HG03196 (cell line): ENCODE measurements around the gene FNDC3B.
"Not testable (repeated sequence)": the region's sequence is repeated elsewhere in the genome, so short reads cannot be mapped to it uniquely, and the experiment has no call there.

Experiments
- ATAC-seq: cut with Tn5 transposase; IDR thresholded peaks from one replicate; pipeline ENCODE4 v1.9.1; 2021; ENCODE audit not compliant: unreplicated experiment

Gene FNDC3B

DNA sequence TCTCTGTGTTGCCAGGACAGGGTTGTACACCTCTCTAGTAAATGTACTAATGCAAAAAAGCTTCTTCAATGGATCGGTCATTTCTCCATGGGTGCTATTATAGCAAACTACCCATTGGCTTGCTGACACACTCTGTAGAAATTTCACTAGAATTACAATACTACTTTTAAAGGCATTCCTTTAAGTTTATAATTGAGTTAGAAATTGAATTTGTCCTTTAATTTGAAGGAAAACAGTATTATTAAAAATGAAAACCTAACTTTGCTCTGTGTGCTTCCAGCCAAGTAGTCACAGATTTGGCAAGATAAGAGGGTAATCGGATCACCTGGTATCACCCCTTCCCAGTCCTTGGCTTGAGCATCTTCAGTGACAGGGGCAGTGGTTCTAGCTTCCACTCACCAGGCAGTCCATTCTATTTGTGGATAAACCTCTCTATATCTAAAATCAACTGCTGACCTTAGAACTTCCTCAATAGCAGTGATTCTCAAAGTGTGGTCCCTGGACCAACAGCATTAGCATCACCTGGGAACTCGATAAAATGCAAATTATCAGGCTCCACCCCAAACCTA, 315.6 kb downstream of the FNDC3B start:
- no peak for ATAC-seq

DNA sequence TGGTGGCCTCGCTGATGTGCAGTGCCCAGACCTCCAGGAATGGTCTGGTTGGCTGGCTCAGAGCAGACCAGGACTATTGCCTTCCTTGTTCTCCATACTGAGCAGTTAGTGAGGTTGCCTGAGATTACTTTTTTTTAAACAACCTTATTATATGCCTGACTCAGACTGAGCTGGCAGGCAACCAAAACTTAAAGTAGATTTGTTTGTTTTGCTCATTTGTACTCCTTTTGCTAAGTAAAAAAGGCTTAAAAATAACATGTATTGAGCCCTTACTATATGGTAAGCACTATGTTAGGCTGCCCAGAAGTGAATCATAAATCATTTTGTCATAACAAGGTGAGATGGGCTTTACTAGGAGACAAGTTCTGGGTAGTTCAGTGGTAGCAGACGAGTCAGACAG, 316.5 kb downstream of the FNDC3B start:
- no peak for ATAC-seq

- ATAC-seq, result no peak
These were observed 317.0 kb downstream of the FNDC3B start for GRCh38 chr3:172356427-172356826.

GRCh38 chr3:172357850-172358754, 318.7 kb downstream of the FNDC3B start:
- ATAC-seq, result no peak

GRCh38 chr3:172359231-172359630, 319.9 kb downstream of the FNDC3B start:
- ATAC-seq, result no peak

DNA sequence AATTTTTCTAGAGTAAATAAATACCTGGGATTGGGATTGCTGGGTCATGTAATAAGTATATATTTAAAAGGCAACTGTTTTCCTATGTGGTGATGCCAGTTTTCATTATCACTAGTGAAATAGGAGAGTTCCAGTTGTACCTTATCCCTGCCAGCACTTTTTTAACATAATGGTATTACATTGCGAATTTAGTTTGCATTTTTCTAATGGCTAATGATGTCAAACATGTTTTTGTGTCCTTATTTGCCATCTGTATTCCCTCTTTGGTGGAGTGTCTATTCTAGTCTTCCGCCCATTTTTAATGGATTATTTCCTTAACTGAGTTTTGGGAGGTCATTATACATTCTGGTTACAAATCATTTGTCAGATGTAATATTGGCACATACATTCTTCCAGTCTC, 320.6 kb downstream of the FNDC3B start:
- no peak for ATAC-seq

DNA sequence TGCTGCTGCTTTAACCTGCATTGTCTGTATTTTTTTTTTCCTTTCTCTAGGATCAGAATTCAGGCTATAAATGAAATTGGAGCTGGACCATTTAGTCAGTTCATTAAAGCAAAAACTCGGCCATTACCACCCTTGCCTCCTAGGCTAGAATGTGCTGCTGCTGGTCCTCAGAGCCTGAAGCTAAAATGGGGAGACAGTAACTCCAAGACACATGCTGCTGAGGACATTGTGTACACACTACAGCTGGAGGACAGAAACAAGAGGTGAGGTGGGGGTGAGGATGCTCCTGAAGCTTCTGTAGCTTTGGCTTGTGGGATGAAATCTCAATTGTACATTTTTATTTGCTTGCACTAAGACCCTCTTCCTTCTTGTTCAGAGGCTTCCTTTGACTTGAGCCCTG, 323.2 kb downstream of the FNDC3B start:
- ATAC-seq, result no peak

DNA sequence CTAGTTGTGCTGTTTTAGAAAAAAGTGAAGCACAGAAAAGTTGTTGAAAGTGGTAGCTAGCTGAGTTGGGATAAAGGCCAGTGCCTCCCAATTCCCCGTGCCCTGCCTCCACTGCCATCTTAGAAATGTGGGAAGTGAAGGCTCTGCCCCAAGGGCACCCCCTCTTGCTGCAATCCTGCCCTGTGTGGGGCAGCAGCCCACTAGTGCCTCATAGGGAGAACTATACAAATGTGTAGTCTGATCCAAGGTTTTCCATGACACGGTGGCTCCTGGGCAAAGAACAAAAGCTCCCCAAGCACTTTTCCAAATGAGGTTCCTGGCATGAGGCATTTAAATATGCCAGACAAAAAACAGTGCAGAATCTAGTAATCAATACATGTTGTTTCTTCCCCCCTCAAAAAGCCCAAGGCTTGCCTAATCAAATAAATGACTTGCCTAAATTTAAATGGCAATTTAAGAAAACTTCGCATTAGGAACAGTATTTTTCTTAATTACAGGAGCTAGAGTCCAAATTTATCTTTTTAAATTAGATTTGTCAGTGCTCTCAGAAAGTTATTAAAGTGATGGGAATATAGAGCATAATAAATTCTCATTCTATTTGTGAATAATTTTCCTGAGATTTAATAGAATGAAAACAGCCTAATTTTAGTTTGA, 325.1 kb downstream of the FNDC3B start:
- no peak for ATAC-seq

DNA sequence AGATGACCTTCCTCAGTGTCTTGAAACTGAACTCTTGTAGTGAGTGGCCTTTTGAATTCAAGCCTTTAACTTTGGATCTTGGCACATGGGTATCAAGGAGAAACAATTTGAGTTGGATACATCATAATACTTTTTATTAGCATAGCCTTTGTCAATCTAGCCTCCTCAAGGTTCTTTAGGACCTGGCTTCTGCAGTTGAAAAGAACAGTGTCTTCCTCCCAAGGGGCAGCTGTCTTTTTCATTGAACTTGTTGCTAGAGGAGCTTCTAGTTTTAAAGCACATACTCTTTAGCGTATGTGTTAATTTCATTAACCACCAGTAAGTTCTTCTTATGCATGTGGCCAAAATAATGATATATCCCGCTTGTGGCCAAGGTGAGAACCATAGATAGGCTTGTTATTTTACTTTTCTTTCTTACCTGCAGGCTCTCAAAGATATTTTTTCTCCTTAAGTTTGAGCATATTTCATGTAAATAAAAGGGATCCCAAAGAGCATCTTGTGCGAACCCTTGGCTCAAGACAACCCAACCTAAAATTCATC, 325.7 kb downstream of the FNDC3B start:
- ATAC-seq, result no peak

DNA sequence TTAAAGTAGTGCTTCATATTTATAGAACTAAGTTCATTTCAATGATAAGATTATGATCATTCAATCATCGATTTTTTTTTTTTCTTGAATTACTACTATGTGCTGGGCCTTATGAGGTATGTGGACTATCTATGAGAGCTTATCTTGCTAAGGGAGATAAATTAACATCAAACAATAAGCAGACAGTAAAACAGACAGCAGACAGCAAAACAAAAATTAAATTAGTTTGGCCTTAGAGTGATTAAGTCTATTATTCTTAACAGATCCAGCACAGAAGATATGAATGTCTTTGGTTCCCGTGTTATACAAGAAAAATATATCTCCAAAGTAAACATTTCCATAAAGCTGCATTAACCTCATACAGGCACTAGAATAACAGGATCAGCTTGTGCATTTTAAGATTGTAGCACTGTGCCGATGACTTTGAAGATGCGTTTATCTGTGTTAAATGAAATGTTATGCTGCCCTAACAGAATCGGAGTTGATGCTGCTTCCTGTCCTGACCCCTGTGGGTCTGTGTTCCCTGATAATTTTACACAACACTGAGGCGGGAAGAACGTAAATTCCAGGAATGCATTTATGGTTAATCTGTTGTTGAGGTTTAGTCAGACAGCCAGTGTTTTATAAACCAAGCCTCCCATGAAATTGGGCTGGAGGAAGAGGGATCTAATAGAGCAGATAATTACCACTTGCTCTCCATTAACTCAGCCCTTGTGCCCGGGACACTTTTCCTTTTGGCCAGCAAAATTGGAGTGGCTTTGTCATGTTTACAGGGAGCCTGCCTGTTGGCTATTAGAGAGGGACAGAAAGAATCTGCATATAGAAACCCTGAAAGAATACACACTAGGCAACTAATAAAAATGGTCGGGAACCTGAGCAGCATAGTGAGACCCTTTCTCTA, 328.1 kb downstream of the FNDC3B start:
- ATAC-seq, result no peak

- not testable (repeated sequence) for ATAC-seq
These were observed 329.2 kb downstream of the FNDC3B start for GRCh38 chr3:172368556-172368955.

- ATAC-seq, result no peak
These were observed 330.3 kb downstream of the FNDC3B start for GRCh38 chr3:172369590-172370259.

- no peak for ATAC-seq
These were observed 331.0 kb downstream of the FNDC3B start for GRCh38 chr3:172370419-172370818.

GRCh38 chr3:172371544-172371943, 332.2 kb downstream of the FNDC3B start:
- ATAC-seq, result no peak

- no peak for ATAC-seq
These were observed 333.5 kb downstream of the FNDC3B start for GRCh38 chr3:172372895-172373294.

- no peak for ATAC-seq
These were observed 334.5 kb downstream of the FNDC3B start for GRCh38 chr3:172373912-172374311.

DNA sequence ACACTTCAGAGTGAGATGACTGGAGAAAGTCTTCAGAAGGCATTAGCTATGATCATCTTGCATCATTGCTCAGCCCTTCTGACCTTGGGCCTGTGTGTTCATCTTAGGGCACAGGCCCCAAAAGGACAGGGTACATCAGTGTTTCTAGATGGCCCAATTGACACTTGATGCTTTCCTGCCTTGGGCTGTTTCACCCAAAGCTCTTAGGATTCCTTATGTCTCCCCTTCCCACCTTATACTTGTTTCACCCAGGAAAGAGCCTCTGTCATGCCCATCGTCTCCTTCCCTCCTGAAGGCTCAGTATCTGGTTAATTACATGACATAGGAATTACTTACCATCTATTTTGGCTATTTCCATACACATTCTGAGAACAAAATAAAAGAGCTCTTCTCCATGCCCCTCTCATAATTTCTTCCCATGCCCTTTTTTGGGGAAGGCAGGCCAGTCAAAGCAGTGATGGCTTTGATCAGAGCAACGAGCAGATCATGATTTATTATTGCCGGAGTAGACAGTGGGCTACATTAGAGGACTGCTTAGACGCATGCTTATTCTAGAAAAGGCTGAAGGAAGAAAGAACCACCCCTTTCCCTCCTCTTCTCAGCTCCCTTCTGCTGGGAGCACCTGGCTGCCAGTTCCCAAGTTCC, 335.9 kb downstream of the FNDC3B start:
- ATAC-seq, result no peak

DNA sequence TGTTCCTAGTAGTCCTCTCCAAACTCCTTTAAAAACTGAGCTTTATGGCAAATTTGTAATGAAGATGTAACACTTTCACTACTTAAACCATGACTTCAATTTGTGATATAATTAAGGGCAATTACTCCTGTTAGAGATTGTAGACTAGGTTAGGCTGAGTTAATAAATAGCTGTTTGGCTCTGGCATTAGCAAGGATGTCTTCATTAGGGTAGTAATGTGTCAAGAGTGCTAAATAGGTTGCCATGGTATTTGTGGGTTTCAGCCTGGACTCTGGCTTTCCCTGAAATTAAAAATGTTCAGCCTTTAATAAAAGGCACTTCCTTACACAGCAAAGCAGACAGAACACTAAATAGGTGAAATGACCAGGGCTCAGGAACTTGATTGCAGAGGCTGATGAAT, 337.0 kb downstream of the FNDC3B start:
- no peak for ATAC-seq

- no peak for ATAC-seq
These were observed 337.5 kb downstream of the FNDC3B start for GRCh38 chr3:172376881-172377280.

DNA sequence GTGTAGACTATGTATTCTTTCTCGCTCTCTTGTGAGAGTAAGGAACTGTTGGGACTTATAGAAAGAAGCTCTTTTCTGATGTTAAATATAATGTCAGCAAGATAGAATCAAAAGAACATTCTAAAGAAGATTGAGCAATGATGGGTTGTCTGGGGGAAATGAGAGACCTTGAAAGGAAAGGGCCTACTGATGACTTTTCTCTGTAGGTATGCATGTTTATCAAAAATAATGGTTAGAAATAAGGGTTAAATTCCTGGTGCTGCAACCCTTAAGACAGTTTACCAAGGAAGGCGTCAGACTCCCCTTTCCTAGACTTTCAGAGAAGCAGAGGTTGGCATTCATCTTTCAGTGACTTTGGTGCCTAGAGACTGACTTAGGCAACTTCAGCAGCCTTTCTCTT, 339.1 kb downstream of the FNDC3B start:
- no peak for ATAC-seq
